GM12878 (cell line): ENCODE measurements around the gene USP27X. TPM values are rescaled to one million over a fixed set of nuclear protein-coding genes. Genes with fewer than 3 reads are reported as not detected.

Experiments used
- ATAC-seq: fragments of 200-7000 bp; cut with Tn5 transposase; 3 replicates; pipeline ENCODE4 v1.9.1; 2020; ENCODE audit warnings: mild to moderate bottlenecking, moderate library complexity
- BruUV-seq: library from RNA; stranded (reverse); fragments of 400-500 nt; replicated peaks from 2 replicates; lab custom pipeline; 2021; lab: Mats Ljungman, UMichigan
- CTCF ChIA-PET: fragments of 300-600 bp; sonication (Branson Sonifier 250); formaldehyde crosslinking; extraction: SDS; loops from one replicate; lab custom pipeline; 2021; ENCODE audit warnings: inconsistent platforms; lab: Yijun Ruan, JAX
- POLR2A ChIA-PET: fragments of 350-600 bp; formaldehyde crosslinking; extraction: SDS; loops from one replicate; lab custom pipeline; 2021; ENCODE audit warnings: inconsistent platforms; lab: Charles Lee
- RAD21 ChIA-PET: fragments of 300-600 bp; sonication (Branson Sonifier 250); formaldehyde crosslinking; loops from one replicate; lab custom pipeline; 2023; ENCODE audit warnings: antibody characterized with exemption; ENCODE audit not compliant: unreplicated experiment; lab: Charles Lee
- SMC1A ChIA-PET: fragments of 300-600 bp; sonication (Branson Sonifier 250); formaldehyde crosslinking; loops from one replicate; lab custom pipeline; 2023; ENCODE audit not compliant: unreplicated experiment, uncharacterized antibody; lab: Charles Lee
- DNase-seq: peaks from one replicate; pipeline ENCODE4 v3.0.0-alpha.2; 2011; ENCODE audit warnings: low read depth, low spot score
- FAIRE-seq: peaks from 3 replicates; lab custom pipeline; 2011; peaks lifted over from hg19 to GRCh38; lab: Jason Lieb, UNC
- H2AFZ ChIP-seq: 2 replicates; pipeline ENCODE4 v1.6.0; 2011; ENCODE audit warnings: low read depth, low read length, control low read depth; ENCODE audit not compliant: control insufficient read depth
- H3K27ac ChIP-seq: 2 replicates; pipeline ENCODE4 v1.5.1; 2011; ENCODE audit warnings: control low read depth; ENCODE audit not compliant: control insufficient read depth, insufficient read depth
- H3K27me3 ChIP-seq, 2 experiments: replicated peaks in 1 of 2; 2 replicates each; pipeline versions ENCODE4 v1.6.0 to v1.6.1; 2011; ENCODE audit warnings: low read length in 1 of 2; ENCODE audit not compliant: control insufficient read depth in 2 of 2, insufficient read depth in 2 of 2
- H3K36me3 ChIP-seq, 2 experiments: 2 replicates each; pipeline ENCODE4 v1.5.1; 2011; ENCODE audit warnings: low read length in 1 of 2; ENCODE audit not compliant: control insufficient read depth in 2 of 2, insufficient read depth in 2 of 2
- H3K4me1 ChIP-seq: 2 replicates; pipeline ENCODE4 v1.6.1; 2011; ENCODE audit warnings: mild to moderate bottlenecking, low read length, moderate library complexity, mixed read lengths; ENCODE audit not compliant: control insufficient read depth, insufficient read depth
- H3K4me2 ChIP-seq: 2 replicates; pipeline ENCODE4 v1.6.0; 2011; ENCODE audit warnings: control low read depth; ENCODE audit not compliant: control insufficient read depth, insufficient read depth
- H3K4me3 ChIP-seq: fragments of 200-600 bp; sonication (generic); 2 replicates; pipeline ENCODE4 v1.5.1; 2016
- H3K79me2 ChIP-seq: 2 replicates; pipeline ENCODE4 v1.6.0; 2011; ENCODE audit warnings: low read length; ENCODE audit not compliant: control insufficient read depth, insufficient read depth
- H3K9ac ChIP-seq: 2 replicates; pipeline ENCODE4 v1.8.0; 2011; ENCODE audit warnings: low read length, control low read depth, mixed read lengths; ENCODE audit not compliant: control insufficient read depth, insufficient read depth
- H3K9me3 ChIP-seq: replicated peaks from 3 replicates; pipeline ENCODE4 v1.5.1; 2011; ENCODE audit warnings: mild to moderate bottlenecking, low read length; ENCODE audit not compliant: control insufficient read depth, insufficient read depth
- H4K20me1 ChIP-seq: 2 replicates; pipeline ENCODE4 v1.6.0; 2011; ENCODE audit not compliant: control insufficient read depth, insufficient read depth
- CTCF ChIP-seq, 3 experiments: IDR thresholded peaks in 2 of 3; conservative IDR thresholded peaks in 1 of 3; 2 replicates each; pipeline ENCODE4 v1.5.1; 2011; ENCODE audit warnings: low read depth in 3 of 3, low read length in 3 of 3, mild to moderate bottlenecking in 3 of 3, control low read depth in 2 of 3, moderate library complexity in 2 of 3, inconsistent platforms in 1 of 3, mixed read lengths in 1 of 3; ENCODE audit not compliant: control insufficient read depth in 2 of 3, insufficient read depth in 1 of 3; ENCODE audit errors: extremely low read depth in 1 of 3
- POLR2A ChIP-seq: IDR thresholded peaks from 2 replicates; pipeline ENCODE4 v1.6.1; 2011; ENCODE audit warnings: low read depth, mild to moderate bottlenecking, low read length
- RAD21 ChIP-seq: IDR thresholded peaks from 2 replicates; pipeline ENCODE4 v1.6.1; 2011; ENCODE audit warnings: mild to moderate bottlenecking, low read depth, low read length, moderate library complexity; ENCODE audit not compliant: insufficient read depth
- RUNX3 ChIP-seq: IDR thresholded peaks from 2 replicates; pipeline ENCODE4 v1.6.1; 2012; ENCODE audit warnings: low read length, inconsistent platforms
- SMC3 ChIP-seq: IDR thresholded peaks from 2 replicates; pipeline ENCODE4 v1.6.1; 2011; ENCODE audit warnings: low read length, improper control_type of control experiment, borderline replicate concordance
- WGBS: methylation state at CpG from one replicate; pipeline ENCODE4 v1.1.6; 2016; ENCODE audit warnings: low lambda C conversion rate; ENCODE audit not compliant: insufficient replicate concordance, insufficient coverage; ENCODE audit errors: missing lambda C conversion rate; 5-methylcytosine and 5-hydroxymethylcytosine counted together
- in situ Hi-C: fragments of 300-500 bp; cut with MboI; formaldehyde crosslinking; loops from 9 replicates; pipeline ENCODE4 v1.14.3; 2018; ENCODE audit warnings: mixed read lengths
- intact Hi-C: fragments of 100-400 bp; cut with micrococcal nuclease; formaldehyde crosslinking; loops from one replicate; pipeline ENCODE4 v1.14.2; 2022; ENCODE audit not compliant: unreplicated experiment
- polyA plus RNA-seq, 11 experiments: library from polyadenylated mRNA; depleted of rRNA in 4 of 11; unstranded in 6 of 11; stranded (reverse) in 5 of 11; fragments of >200 nt; fragmentation: Nextera tagmentation in 4 of 11; fragmentation: Illumina TruSeq in 1 of 11; extraction: Ambion mirVana in 4 of 11; extraction: Trizol in 1 of 11; gene quantifications; 1 replicate in 1 of 11; 2 replicates in 10 of 11; pipeline versions ENCODE4 v1.2.1 to v1.2.3, GENCODE V29; 2011 to 2016; ENCODE audit warnings: inconsistent platforms in 2 of 11, missing spikeins in 2 of 11, low read depth in 1 of 11
- total RNA-seq, 4 experiments: library from RNA; depleted of rRNA in 3 of 4; stranded (reverse); fragments of >200 nt in 3 of 4; fragmentation: Illumina TruSeq in 1 of 4; extraction: Trizol in 1 of 4; gene quantifications; 2 replicates each; pipeline versions ENCODE4 v1.2.1 to v1.2.3, GENCODE V29; 2013 to 2021

The USP27X gene
- total and polyA plus RNA-seq, 10 of the 15 experiments (the other 5 are each of a cell fraction or from before 2014, with no cell fraction given), result 0.09 to 2.0 (median 0.89) TPM; not detected in 1

DNA sequence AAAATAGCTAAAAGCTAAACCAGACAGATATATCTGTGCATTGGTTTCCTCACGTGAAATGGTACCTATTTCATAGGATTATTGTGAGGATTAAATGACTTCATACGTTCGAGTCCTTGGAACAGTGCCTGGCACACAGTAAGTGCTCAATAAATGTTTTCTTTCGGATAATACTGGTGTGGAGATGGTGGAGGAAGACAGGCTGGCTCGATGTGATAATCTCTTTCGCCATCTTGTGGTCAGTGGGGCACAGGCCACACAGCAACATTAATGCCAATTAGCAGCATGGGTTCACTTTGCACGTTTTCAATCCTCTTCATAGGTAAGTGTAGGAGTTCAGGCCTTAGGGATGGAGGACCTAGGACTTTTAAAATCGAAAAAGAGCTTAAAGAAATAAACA is 40.9 kb upstream of the USP27X start:
- no peak overlapping the region for H3K27ac ChIP-seq
- POLR2A ChIA-PET, result no interaction called here
- TF ChIP-seq CTCF (IDR thresholded peaks at IDR 0.05 in 2 of 3, conservative IDR thresholded peaks at IDR 0.05 in 1 of 3; ENCODE audit: control insufficient read depth in 2 of 3, extremely low read depth in 1 of 3, insufficient read depth in 1 of 3, low read depth in 3 of 3, low read length in 3 of 3) (peak; percentile 67 to 75 (median 69)), RUNX3 (peak; percentile 26; the same call in 1 of the 2 replicates), RAD21 (peak; percentile 53), POLR2A (no peak), SMC3 (peak; percentile 58)
- TF ChIP-seq, all 136 proteins: peak for 4
- Histone ChIP-seq H3K9me3 (no peaks in the 10 kb centered on the region), H3K9ac (no peak overlapping the region), H2AFZ (no peak overlapping the region), H3K4me1 (no peaks in the 10 kb centered on the region), H3K4me3 (no peak overlapping the region), H3K79me2 (no peaks in the 10 kb centered on the region), H3K4me2 (no peak overlapping the region), H4K20me1 (no peaks in the 10 kb centered on the region), H3K36me3 (no peaks in the 10 kb centered on the region), H3K27me3 (no peaks in the 10 kb centered on the region)
- in situ Hi-C loops, result no loop called here
- ChIA-PET CTCF (interaction anchor here (0.6 to 6.7 kb wide), 16 partner anchors 10 to 646 kb away, joined by 3 to 85 read pairs (median 4); partner anchors contain the start of genes CLCN5 and USP27X), SMC1A (interaction anchor here (0.6 to 6.2 kb wide), 9 partner anchors 10 to 146 kb away, joined by 3 to 35 read pairs (median 4); partner anchors contain the start of gene USP27X), RAD21 (interaction anchor here (0.8 to 5.9 kb wide), 7 partner anchors 9 to 1206 kb away, joined by 3 to 46 read pairs (median 4); partner anchors contain the start of gene USP27X)
- intact Hi-C loops, result loop anchor here (1.0 to 5.0 kb wide), 2 partner anchors 76 to 546 kb away; no protein-coding TSS in a partner anchor
- 20% methylated on average over 8 of the region's 8 CpGs for WGBS
- DNase-seq (no peak), FAIRE-seq (peak; percentile 81), ATAC-seq (peak; percentile 91)
- BruUV-seq, result no TSS peak
